G401 (cell line): Measurements from ENCODE around the gene RNF225. TPM values are rescaled to one million over a fixed set of nuclear protein-coding genes. Genes with fewer than 3 reads are reported as not detected.
"Not testable (repeated sequence)": the region's sequence is repeated elsewhere in the genome, so short reads cannot be mapped to it uniquely, and the experiment has no call there.

Source experiments
- DNase-seq: peaks from one replicate; pipeline ENCODE4 v3.0.0-alpha.2; 2015; ENCODE audit warnings: low spot score
- in situ Hi-C: cut with HindIII; loops from 2 replicates; pipeline ENCODE4 v1.10.0; 2016; ENCODE audit warnings: low sequenced_read_pairs, mixed read lengths
- total RNA-seq: library from RNA; depleted of rRNA; stranded (reverse); fragments of >200 nt; shearing (Covaris generic); gene quantifications from 2 replicates; pipeline ENCODE4 v1.2.3, GENCODE V29; 2014; rRNA removed

Gene RNF225
- total RNA-seq = not detected in 2 replicates

- peak; percentile 13 for DNase-seq
- in situ Hi-C loops = no loop called here
These were observed at the start of gene RNF225 for GRCh38 chr19:58395220-58395978. Gene RNF225 (plus strand): TSS chr19:58395656. CDS start chr19:58396090, 434 bp downstream.

GRCh38 chr19:58346961-58347929, 48.2 kb upstream of the RNF225 start:
- peak; percentile 84 for DNase-seq
- in situ Hi-C loops = no loop called here

- in situ Hi-C loops, DNase-seq: not testable (repeated sequence)
These were observed 47.4 kb upstream of the RNF225 start for GRCh38 chr19:58348080-58348479.

GRCh38 chr19:58349590-58349989, 45.9 kb upstream of the RNF225 start:
- in situ Hi-C loops = no loop called here

GRCh38 chr19:58350001-58350861, 45.2 kb upstream of the RNF225 start:
- in situ Hi-C loops = no loop called here
- no peak for DNase-seq

More at GRCh38 chr19:58349590-58349989, 45.9 kb upstream of the RNF225 start:
- no peak for DNase-seq

- no peak for DNase-seq
- in situ Hi-C loops = no loop called here
These were observed 44.4 kb upstream of the RNF225 start for GRCh38 chr19:58350871-58351557.

GRCh38 chr19:58351558-58351878, 43.9 kb upstream of the RNF225 start:
- DNase-seq = no peak

GRCh38 chr19:58351990-58352755, 43.3 kb upstream of the RNF225 start:
- in situ Hi-C loops = no loop called here
- no peak for DNase-seq

More at GRCh38 chr19:58351558-58351878, 43.9 kb upstream of the RNF225 start:
- in situ Hi-C loops = no loop called here

GRCh38 chr19:58352760-58353671, 42.4 kb upstream of the RNF225 start, which contains the start of gene A1BG:
Gene A1BG (minus strand): TSS chr19:58353492. CDS start chr19:58353437, 55 bp downstream.
- in situ Hi-C loops = no loop called here
- no peak for DNase-seq

- in situ Hi-C loops = no loop called here
- DNase-seq = no peak
These were observed 41.6 kb upstream of the RNF225 start for GRCh38 chr19:58353717-58354477.

GRCh38 chr19:58354478-58355030, 40.9 kb upstream of the RNF225 start:
- in situ Hi-C loops = no loop called here
- DNase-seq = no peak

- no peak for DNase-seq
- in situ Hi-C loops = no loop called here
These were observed 40.1 kb upstream of the RNF225 start for GRCh38 chr19:58355215-58355796.

GRCh38 chr19:58355908-58356765, 39.3 kb upstream of the RNF225 start:
- in situ Hi-C loops = no loop called here
- no peak for DNase-seq

- no peak for DNase-seq
- in situ Hi-C loops = no loop called here
These were observed 38.5 kb upstream of the RNF225 start for GRCh38 chr19:58356766-58357480.
